HG02763 (cell line): ENCODE data around the gene VAT1L.

Experiments
- ATAC-seq: cut with Tn5 transposase; IDR thresholded peaks from one replicate; pipeline ENCODE4 v1.9.1; 2021; ENCODE audit warnings: mild to moderate bottlenecking, moderate library complexity; ENCODE audit not compliant: unreplicated experiment

The VAT1L gene

GRCh38 chr16:77905374-77905920, 117.1 kb downstream of the VAT1L start:
- no peak for ATAC-seq

GRCh38 chr16:77910021-77910420, 121.7 kb downstream of the VAT1L start:
- ATAC-seq = no peak

GRCh38 chr16:77912617-77913016, 124.3 kb downstream of the VAT1L start:
- no peak for ATAC-seq

DNA sequence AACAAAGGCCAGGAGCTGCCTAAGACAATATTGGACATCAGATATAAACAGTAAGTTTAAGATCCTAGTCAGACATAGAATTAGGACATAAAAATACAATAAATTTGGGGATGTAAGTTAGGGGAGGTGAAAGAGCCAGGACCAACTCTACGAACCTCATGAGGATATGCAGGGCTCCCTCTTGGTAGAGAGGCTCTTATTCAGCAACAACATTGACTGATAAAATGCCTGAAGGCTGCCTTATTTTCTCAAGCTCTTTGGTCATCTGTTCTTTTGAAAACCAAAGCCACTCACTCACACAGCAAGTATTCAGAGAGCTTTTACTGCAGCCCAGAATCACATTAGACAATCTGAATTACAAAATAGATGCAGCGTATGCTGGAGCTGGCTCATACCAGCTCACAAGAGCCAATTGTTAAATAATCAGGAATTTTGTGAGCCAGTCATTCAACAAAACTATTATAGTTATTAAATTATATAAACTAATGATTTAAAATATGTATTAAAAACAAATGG, 125.4 kb downstream of the VAT1L start:
- no peak for ATAC-seq

DNA sequence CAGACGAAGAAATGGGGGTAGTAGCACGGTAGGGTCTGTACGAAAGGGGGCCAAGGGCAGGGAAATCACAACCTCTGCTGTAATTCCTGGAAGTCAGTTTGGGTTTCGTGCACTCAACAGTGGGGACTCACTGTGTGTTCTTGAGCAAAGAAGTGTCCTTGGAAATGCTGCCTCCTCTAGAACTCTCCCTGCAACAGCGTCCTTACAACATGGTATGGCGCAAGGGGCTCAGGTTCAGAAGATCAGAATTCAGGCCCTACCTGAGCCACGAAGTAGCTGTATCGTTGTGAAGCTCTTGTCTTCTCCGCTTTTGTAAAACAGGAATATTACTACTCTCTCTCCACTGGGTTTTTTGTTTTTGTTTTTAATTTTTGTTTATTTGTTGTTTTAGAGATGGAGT, 127.7 kb downstream of the VAT1L start:
- no peak for ATAC-seq

DNA sequence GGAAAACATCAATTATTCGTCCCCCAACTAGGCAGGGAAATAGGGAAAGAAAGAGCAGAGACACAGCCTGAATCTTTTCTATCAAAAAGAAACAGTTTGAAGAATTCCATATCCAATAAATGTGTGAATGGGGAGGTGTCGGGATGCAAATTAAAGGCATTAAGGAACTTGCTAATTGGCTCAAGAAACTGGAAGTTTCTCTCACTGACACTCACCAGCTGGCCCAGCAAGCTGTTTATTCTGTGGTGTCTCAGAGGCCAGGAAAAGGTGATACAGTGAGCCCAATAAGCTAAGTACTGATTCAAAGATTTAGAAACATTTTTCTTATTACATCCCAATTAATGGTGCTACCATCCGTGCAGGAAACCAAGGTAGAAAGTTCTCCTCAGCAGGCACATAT, 129.6 kb downstream of the VAT1L start:
- ATAC-seq = no peak

DNA sequence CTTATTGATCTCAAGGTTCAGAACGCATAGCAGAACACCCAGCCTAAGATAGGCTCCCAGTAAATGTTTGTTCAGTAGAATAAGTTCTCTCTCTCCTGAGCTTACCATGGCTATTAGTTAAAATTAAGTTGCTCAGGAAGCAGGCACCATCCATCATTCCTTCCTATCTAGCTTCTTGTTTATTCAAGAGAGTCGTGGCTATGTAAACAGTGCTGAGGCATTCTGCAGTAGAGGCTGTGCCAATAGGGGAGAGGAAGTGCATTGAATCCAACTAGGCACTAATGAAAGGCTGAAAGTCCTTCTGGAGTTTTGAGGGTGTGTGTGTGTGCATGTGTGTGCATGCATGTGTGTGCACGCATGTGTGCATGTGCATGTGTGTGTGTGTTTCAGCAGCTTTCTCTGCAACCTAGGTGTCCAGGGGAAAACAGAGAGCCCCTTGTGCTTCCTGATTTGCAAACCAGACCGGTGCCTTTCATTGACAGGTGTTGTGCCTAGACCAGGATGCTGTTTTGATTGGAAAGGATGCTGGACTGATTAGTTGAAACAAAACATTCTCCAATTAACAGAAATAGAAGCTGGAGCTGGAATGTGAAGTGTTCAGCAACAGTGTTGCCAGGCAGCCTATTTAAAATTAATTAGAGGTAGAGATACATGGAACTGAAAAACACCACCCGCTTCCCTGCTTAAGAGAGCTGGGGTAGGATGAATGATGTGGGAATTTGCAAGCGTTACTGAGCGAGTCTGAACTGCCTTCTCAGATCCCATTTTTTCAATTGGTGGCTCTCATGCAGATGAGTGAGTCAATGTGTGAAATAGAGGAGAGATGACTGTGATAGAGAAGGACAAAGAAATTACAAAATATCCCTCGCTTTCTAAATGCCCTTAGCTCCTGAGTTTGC, 130.7 kb downstream of the VAT1L start:
- no peak for ATAC-seq

GRCh38 chr16:77919761-77920415, 131.5 kb downstream of the VAT1L start:
- no peak for ATAC-seq

GRCh38 chr16:77920984-77921383, 132.6 kb downstream of the VAT1L start:
- ATAC-seq = no peak

DNA sequence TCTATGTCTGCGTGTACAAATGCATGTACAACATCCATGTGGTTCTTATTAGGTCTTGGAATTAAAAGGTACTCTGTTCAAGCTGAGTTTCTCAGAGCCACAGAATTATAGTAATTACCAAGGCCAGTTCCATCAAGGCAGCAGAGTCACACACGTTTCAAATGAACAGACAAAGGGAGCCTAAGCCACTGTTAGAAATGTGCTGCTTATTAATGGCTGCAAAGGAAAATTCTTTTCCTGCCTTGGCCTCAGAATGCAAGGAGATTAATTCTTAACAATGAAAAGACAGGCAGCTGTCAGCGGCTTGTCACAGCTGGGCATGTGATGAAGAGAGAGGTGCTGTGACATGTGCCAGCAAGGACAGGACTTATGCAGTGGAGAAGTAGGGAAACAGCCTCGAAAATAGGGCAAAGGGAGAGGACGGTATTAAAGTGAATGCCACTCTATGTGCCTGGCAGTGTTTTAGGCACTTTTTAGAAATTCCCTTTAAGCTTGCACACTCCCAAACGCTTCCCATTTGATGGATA, 133.9 kb downstream of the VAT1L start:
- no peak for ATAC-seq

DNA sequence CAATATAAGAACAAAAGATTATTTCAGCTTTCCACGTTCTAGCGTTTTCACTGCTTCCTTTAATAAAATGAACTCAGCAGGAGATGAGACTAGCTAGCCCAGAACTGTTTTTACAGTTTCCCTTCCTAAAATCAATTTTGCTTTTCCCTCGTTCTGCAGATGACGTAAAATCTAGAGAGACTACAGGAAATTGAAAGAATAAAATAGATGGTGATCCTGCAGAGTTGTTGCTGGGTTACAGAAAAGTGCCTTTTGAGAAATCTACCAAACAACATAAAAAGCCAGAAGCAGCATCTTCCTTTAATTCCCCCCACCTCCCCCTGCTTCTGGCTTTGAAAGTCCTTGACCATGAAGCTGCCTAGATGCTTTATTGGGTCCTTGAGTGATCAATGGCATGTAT, 137.2 kb downstream of the VAT1L start:
- ATAC-seq = no peak

DNA sequence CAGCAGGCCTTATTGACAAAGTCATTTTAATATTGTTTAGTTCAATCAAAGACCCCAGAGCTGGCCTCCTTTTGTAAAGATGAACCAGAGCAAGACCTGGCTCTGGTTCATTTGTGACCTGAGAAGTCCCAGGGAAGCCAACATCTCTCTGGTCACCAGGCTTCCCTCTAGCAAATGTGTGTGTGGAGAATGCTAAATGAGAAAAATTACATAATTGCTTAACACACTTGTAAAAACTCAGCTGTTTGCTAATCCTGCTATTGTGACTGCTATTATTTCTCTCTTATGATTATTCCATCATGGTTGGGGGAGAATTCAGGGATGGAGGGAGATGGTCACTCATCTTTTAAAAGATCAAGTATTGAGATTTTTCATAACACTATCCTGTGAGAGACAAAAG, 139.7 kb downstream of the VAT1L start:
- no peak for ATAC-seq

GRCh38 chr16:77929004-77929403, 140.6 kb downstream of the VAT1L start:
- no peak for ATAC-seq

DNA sequence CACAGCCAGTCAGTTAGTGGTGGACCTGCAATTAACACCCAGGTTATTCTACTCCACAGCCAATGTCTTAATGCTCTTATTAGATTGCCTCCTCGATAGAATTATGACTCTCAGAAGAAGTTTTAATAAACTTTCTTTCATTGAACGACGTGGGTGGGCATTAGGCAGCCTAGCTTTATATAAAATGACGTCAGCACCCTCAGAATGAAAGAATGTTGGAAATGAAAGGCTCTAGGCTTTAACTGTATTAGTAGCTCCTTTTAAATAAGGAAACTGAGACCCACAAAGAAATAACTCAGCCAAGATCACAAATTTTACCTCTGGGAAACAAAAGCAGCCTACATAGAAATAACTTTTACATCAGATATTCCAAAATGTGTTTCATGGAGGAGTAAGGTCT, 142.7 kb downstream of the VAT1L start:
- ATAC-seq = no peak

DNA sequence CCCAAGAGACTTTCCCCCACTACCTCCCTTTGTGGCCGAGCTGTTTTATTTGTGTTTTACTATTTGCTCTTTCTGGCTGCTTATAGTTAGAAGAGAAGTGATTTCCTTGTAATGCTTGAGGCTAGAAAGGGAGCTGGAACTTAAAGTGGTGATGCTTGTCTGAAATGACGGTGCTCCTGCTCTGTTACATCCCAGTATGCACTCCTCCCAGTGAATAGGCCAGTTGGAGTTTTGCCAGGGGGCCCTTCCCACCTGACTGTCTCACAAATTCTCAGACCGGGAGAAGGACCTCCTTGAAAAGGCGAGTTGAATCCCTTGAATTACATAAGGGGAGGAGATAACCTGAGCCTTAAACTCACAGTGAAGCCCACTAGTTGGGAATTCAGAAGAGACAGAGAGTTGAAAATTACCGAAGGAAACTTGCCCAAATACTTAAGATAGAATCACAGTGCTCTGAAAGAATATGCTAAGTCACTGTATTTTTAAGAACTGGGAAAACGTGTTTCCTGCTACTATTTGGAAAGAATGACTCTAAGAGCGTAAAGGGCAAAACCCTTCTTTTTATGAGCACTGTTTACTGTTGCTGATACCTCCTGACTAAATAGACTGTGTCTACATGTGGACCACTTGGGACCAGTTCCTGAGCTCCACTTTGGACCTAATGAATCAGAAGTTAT, 149.2 kb downstream of the VAT1L start:
- ATAC-seq = no peak

DNA sequence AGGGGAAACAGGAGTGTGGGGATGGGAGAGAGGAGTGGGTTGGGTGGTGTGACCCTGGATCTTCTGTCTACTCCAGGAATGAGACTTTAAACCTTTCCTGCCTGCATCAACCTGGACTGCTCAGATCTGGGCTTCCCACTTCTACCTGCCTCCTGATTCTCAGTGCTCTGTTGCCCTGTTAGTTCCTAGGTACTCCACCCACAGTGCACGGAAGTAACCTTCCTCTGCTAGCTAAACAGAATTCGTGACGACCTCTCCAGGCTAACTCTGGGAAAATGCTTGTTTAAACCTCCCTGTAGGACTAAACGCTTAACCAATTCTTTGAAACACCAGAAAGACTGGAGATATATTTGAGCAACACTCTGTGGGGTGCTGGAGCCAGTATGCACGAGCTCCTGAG, 150.5 kb downstream of the VAT1L start:
- no peak for ATAC-seq

GRCh38 chr16:77939968-77940367, 151.6 kb downstream of the VAT1L start:
- ATAC-seq = no peak

DNA sequence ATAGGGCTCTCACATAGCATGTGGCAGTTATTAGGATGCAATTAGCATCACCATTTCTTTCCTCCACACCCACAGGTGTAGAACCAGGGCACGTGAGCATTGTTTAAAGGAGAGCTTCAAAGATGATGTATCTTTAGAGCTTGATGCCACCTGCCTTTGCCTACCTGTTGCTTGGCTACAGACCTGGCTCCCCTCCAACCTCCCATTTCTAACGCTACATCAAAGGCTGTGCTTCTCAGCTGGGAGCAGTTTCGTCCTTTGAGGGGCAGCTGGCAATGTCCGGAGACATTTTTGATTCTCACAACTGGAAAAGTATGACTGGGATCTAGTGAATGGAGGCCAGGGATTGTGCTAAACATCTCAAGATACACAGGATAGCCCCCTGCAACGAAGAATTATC, 155.4 kb downstream of the VAT1L start:
- no peak for ATAC-seq

- ATAC-seq = no peak
Observed at GRCh38 chr16:77944631-77945030, 156.3 kb downstream of the VAT1L start.

GRCh38 chr16:77945126-77945525, 156.8 kb downstream of the VAT1L start:
- no peak for ATAC-seq

GRCh38 chr16:77946823-77947222, 158.5 kb downstream of the VAT1L start:
- ATAC-seq = no peak
